ENCODE data around the gene SEMA4D.

DNA sequence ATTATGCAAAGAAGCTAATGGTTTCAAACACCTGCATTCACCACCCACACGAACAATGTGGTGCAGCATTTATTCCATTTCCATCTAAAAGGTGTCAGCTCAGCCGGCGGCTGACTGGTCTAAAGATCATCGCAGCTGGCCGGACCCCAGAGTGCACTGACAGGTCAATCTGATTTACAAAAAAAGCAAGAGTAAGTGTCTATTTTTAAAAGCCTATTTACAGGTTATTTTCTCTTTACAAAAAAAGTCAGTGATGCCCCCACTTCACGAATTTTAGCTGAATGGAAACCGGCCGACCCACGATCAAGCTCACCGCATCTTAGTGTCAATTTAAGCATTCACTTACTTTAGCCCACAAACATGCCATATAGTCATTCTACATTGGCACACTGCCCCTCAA lies 58.3 kb downstream of the SEMA4D start:
- TF ChIP-seq CTCF (IDR thresholded peaks at IDR 0.05; ENCODE audit: poor library complexity) (no peak), EZH2phosphoT487 (IDR thresholded peaks at IDR 0.05; ENCODE audit: low read depth, severe bottlenecking, unreplicated experiment) (no peak), EZH2 (IDR thresholded peaks at IDR 0.05; ENCODE audit: borderline replicate concordance) (no peak)
